T-helper 22 cell (primary cell): ENCODE measurements around the gene PWWP2B.
A peak's percentile ranks its signal among the peaks of the same experiment; 100 is the strongest.

Experiments used
- DNase-seq: peaks from one replicate; pipeline ENCODE4 v3.0.0-alpha.2; 2020; ENCODE audit warnings: low read depth

PWWP2B gene

DNA sequence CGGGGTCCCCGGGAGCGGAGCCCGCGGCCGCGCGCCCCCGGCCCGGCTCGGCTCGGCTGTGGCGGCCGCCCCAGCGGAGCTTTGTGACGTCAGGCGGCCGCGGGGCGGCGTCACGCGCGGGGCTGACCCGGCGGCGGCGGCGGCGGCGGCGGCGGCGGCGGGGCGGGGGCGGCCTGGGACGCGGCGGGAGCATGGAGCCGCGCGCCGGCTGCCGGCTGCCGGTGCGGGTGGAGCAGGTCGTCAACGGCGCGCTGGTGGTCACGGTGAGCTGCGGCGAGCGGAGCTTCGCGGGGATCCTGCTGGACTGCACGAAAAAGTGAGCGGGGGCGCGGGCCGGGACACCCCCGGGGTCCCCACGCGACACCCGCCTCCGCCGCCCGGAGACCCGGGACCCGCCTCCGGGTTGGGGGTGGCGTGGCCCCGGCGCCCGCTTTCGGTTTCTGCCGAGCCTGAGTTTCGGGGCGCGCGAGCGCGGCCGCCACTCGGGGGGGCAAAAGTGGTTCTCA is at the start of gene PWWP2B:
TSS of gene PWWP2B (plus strand) at position 165 of the 506 bp plus-strand sequence. CDS start at position 192, 27 bp downstream.
- peak; percentile 48 for DNase-seq

- DNase-seq: no peak
Observed at GRCh38 chr10:132347211-132347930, 49.6 kb upstream of the PWWP2B start.

GRCh38 chr10:132347931-132348267 is 49.1 kb upstream of the PWWP2B start:
- no peak for DNase-seq

DNA sequence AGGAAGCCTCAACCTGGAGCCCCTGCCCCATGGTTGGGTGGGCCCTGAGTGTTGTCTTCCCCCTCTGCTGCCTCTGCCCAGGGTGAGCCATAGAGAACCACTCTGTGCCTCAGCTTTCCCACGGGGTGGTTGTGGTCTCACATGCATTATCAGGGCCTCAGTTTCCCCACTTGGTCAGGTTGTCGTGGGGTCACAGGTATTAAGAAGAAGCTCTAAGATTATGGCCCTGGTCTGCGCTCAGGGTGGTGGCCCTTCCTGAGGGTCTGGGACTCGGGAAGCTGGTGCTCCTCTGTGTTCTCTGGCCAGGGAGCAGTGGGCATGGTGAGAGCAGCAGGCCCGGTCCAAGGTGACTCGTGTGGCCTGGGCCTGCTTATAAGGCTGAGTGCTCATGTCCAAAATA is 47.2 kb upstream of the PWWP2B start:
- DNase-seq: no peak

DNA sequence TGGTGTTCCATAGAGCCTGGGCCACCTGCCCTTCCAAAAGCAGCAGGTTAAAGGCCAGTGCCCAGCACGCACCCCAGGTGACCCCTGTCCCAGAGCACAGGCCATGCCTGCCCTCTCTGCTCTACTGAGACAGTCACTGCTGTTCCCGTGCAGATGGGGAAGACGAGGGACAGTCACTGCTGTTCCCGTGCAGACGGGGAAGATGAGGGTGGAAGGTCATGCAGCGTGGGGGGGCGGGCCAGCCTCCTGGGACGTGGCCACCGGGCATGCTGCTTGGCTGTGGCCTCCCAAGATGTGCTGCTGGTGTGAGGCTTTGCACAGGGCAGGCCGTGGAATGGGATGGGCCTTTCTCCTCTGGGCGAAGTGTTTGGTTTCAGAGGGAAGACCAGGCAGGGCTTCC is 46.6 kb upstream of the PWWP2B start:
- no peak for DNase-seq

DNA sequence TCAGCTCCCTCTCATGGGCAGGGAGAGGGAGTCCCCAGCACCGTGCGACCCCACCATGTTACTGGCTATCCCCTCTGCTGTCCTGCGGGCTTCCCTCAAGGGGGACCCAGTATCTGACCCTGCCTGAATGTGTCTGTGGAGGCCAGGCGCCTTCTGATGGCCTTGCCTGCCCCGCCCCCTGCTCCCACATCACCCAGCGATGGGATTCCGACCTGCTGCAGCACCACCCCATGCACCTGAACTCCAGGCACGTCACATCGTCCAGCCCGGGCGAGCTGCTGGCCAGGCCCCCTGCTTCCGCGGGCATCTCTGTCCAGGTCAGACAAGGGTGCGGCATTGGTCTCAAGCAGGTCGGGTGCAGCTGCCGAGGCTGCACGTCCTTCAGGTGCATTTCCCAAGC is 46.1 kb upstream of the PWWP2B start:
- no peak for DNase-seq

GRCh38 chr10:132351611-132352010 is 45.4 kb upstream of the PWWP2B start:
- DNase-seq: no peak

- peak; percentile 30 for DNase-seq
Observed at GRCh38 chr10:132352462-132353308, 44.3 kb upstream of the PWWP2B start.

DNA sequence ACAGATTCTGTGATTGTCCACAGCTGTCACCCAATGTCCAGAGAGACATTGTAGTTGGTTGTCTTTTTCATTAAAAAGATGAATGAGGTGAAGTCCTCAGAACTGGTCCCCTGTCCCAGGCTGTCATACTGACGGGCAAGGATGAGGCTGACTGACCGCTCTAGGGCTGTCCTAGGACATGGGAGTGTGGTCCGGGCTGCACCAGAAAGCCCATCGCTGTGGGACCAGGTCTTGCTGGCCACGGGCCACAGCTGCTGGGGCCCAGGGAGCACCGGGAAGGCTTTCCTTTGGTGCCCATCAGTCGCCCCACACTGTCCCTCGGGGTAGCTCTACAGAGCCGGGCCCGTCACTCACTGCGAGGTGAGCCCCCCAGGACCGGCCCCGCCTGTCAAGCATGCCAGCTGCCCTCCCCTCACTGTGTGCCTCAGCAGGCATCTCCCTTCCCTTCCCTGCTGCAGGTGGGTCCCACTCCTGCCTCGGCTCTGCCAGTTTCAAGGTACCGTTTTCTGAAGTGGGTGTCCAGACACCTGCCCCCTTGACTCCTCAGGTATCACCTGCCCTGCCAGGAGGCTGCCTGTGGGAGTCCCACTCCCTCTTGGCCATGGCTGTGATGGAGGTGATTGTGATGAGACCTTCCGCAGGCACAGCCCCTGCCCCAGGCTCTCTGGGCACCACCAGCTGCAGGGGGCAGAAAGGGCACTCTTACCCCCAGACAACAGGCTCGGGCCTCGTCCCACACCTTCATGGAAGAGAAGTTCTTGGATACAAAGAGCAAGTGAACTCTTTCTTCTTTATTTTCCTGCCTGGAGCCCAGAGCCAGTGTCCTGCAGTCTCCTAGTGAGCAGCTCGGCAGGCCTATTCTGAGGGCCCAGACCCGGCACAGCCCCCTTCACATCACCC is 43.3 kb upstream of the PWWP2B start:
- no peak for DNase-seq

DNA sequence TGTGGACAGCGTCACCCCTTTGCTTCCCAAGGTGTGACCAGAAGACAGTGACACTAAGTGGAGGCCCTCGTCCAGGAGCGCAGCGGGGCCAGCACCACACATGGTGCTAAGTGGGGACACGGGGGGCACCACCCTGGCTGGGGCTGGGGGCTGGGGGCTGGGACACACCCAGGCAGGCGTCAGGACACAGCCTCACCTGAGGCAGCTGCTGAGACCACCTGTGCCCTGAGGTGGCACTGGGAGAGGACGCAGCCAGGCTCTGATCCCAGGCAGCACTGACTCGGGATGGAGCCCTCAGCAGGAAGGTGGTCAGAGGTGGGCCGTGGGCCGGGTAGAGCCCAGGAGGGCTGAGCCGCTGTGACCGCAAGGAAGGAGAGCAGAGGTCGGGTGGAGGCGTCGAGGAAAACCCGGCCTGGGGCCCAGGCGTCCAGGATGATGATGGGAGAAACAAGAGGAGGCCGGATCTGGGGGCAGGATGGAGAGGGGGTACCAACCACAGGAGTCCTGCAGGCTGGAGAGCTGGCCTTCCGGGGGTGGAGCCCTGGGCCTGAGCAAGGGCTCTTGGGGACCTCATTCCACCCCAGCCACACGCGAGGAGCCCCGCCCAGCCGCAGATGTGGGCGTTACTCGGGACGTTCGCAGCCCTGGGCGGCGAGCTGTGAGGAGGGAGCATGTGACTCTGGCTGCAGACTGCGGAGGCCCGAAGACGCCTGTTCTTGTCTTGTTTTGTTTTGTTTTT is 42.5 kb upstream of the PWWP2B start:
- no peak for DNase-seq

DNA sequence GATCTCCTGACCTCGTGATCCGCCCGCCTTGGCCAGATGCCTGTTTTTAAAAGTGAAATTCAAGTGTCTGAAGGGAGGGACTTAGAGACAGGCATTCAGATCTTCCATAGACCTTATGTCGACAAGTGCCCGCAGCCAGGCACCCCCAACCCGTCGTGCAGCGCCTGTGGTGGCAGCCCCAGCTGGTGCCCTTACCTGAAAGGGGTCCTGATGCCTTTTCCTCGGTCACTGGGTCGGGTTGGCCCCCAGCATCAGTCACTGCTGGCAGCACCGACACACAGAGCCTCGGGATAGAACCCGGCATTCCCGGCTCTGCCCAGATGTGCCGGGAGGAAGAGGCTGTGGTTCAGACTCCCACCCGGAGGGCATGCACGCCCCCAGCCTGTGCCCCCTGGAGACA is 41.7 kb upstream of the PWWP2B start:
- DNase-seq: no peak

DNA sequence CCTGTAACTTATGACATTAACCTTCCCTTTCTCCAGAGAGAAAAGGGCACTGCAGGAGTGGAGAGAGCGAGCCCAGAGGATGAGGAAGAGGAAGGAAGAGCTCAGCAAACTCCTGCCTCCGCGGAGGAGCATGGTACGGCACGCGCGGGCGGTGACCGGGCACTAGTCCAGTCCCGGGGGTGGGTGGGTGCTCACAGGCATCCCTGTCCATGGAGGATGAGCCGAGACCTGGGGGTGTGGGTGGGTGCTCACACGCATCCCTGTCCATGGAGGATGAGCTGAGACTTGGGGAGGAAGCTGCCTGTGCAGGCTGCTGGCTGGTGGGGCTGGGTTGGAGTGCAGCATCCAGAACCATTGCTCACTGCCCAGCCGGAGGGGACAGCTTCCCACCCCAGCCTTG is 41.2 kb upstream of the PWWP2B start:
- DNase-seq: no peak

DNA sequence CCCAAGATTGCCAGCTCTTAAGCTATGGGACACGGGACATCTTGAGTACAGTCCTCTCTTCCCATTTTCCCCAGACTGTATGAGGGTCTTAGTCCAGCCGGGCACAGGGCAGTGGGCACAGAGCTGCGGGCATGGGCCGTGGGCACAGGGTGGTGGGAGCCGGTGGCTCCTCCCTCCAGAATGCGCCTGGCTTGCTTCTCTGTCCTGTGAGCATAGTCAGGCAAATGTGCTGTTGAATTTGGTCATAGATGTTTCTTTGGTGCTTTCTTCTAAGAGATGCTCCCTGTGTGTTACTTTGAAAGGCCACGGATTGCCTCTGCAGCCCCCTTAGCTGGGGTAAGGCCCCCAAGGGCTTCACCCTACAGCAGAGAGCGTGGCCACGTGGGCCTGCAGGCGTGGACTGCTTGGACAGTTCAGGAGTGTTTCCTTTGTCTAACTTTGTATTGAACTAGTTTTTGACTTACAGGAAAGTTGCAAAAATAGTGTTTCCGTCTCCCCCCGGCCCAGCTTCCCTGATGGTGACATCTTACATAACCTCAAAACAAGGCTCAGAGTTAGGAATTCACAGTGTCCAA is 40.3 kb upstream of the PWWP2B start:
- DNase-seq: no peak

DNA sequence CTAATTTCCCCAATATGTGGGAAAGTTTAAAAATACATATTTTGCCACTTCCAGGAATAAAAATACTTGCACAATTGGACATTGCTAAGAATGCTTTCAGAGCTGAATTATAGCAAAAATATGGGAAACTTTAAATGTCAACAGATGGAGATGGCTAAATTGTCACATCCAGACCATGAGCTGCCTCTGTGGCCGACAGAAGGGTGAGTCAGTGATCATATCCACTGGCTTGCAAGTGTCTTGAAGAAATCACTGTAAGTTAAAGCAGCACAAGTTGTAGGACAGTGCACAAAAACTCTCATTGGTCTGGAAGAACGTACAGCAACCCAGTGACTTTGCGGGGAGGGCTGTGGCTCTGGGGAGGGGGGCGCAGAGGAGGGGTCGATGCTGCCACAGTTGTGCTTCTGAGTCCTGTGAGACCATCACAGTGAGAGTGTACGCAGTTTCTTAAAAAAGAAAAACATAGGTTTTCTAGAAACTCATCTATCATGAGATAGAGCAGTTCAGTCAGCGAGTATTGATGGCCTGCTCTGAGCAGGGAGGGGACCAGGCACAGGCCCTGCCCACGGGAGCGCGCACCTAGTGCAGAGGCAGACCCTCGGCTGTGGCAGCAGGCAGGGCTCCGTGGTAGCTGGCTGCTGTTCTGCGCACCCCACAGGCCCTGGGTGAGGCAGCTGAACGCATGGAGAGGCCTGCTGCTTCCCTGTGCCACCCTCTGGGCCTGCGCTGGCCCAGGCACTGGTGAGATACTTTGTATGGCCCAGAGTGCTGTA is 39.5 kb upstream of the PWWP2B start:
- no peak for DNase-seq

DNA sequence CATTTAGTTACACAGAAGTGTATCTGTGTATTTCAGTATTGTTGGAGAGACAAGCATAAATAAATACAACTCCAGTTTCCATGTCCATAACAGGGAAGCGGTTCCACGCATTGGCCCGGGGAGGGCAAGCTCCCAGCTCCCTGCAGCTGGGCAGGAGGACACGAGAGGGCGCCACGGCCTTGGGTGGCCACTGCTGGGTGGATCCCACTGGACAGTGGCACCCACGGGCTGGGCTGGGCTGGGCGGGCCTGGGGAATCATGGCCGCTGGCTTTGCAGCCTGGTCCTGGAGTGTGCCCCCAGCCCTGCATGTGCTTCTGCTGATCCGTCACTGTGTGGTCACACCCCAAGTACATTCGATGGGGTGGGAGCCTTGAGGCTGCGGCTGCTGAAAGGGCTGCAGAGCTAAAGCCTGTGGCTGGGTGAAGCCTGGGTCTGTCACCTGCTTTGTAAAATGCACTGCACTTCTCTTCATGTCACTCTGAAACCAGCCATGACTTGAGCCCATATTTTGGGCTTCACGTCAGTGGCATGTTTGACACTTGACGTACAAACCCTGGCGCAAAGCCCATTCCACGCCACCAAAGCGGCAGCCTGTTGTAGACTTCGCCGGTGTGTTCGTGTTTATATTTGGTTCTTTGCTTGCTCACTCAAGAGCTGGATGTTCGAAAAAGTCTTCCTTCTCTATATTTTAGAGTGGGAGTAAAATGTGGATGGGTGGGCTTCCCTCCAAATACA is 37.5 kb upstream of the PWWP2B start:
- no peak for DNase-seq

DNA sequence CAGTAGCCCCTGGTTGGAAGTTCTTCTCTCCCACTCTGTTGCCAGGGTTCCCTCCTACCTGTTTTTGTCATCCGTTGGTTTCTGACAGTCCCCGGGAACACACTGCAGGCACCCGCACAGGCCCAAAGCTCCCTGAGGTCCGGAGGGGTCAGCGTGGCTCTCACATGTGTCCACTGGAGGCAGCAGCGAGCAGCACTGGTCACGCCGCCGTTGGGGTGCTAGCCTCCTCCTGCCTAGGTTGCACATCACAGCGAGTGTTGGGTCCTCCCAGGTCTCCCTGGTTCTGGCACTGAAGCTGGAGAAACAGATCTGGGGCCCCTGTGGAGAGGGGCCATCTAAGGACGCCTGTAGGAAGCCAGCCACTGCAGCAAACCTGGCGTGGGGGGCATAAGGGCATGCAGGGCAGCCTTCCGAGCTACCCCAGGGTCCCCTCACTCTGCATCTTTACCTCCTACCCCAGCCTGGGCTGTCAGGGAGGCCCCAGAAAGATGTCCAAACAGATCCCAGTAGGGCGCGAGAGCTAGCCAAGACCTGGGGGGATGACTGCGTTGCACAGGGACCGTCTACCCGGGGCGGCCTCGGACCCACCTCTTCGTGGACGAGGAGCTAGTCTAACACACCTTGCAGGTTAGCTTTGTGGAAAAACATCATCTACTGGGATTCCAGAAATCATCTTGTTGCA is 36.1 kb upstream of the PWWP2B start:
- no peak for DNase-seq

GRCh38 chr10:132361581-132362101 is 35.4 kb upstream of the PWWP2B start:
- DNase-seq: no peak

- DNase-seq: no peak
Observed at GRCh38 chr10:132362151-132362611, 34.8 kb upstream of the PWWP2B start.

DNA sequence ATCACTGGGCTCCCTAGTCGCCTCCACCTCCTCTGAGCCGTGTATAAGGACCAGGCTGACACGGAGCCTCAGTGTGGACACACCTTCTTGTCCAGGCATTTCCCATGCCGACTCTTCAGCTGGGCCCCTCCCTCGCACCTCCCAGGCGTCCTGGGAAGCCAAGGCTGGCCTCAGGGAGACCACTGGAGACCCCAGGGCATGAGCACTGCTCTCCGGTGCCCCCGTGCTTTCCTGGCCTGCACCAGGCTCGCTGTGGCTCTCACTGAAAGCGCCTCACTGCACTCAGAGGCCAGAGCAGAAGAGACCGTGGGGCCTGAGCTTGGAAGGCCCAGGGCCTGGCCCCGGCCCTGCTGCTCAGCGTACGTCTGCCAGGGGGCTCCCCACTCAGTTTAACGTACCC is 33.6 kb upstream of the PWWP2B start:
- no peak for DNase-seq
